A673 (cell line): ENCODE measurements around the gene LNPEP. TPM values are rescaled to one million over a fixed set of nuclear protein-coding genes. Genes with fewer than 3 reads are reported as not detected.

Source experiments
- BruUV-seq: library from RNA; stranded (reverse); fragments of 400-500 nt; replicated peaks from 2 replicates; lab custom pipeline; 2021; lab: Mats Ljungman, UMichigan
- CTCF ChIA-PET: fragments of 300-600 bp; sonication (Branson Sonifier 250); formaldehyde crosslinking; loops from one replicate; lab custom pipeline; 2022; ENCODE audit warnings: antibody characterized with exemption; lab: Charles Lee
- POLR2A ChIA-PET: fragments of 300-600 bp; sonication (Branson Sonifier 250); formaldehyde crosslinking; loops from one replicate; lab custom pipeline; 2022; ENCODE audit warnings: antibody characterized with exemption; ENCODE audit not compliant: low non-redundant PET; lab: Charles Lee
- DNase-seq: peaks from one replicate; pipeline ENCODE4 v3.0.0-alpha.2; 2015; ENCODE audit warnings: low spot score
- H3K27ac ChIP-seq: fragments of 200-600 bp; sonication (generic); 2 replicates; pipeline ENCODE4 v1.5.1; 2016; ENCODE audit warnings: mixed run types, low read depth, mild to moderate bottlenecking, mixed read lengths, antibody characterized with exemption, low read length; ENCODE audit not compliant: poor library complexity, severe bottlenecking
- H3K27me3 ChIP-seq: fragments of 200-600 bp; sonication (generic); replicated peaks from 2 replicates; pipeline ENCODE4 v1.6.1; 2017; ENCODE audit warnings: mixed run types, low read depth, mild to moderate bottlenecking, mixed read lengths, antibody characterized with exemption, low read length; ENCODE audit not compliant: insufficient read depth, poor library complexity
- H3K36me3 ChIP-seq: fragments of 200-600 bp; sonication (generic); 2 replicates; pipeline ENCODE4 v1.6.1; 2016; ENCODE audit warnings: mixed run types, mild to moderate bottlenecking, mixed read lengths, antibody characterized with exemption, low read length; ENCODE audit not compliant: insufficient read depth, poor library complexity, severe bottlenecking
- H3K4me1 ChIP-seq: fragments of 200-600 bp; sonication (generic); 2 replicates; pipeline ENCODE4 v1.6.1; 2017; ENCODE audit warnings: mixed run types, mild to moderate bottlenecking, mixed read lengths, antibody characterized with exemption, low read length; ENCODE audit not compliant: insufficient read depth, poor library complexity, severe bottlenecking
- H3K4me3 ChIP-seq: fragments of 200-600 bp; sonication (generic); 2 replicates; pipeline ENCODE4 v1.5.1; 2016; ENCODE audit warnings: low read depth, mixed run types, mild to moderate bottlenecking, mixed read lengths, low read length; ENCODE audit not compliant: poor library complexity, severe bottlenecking
- H3K9me3 ChIP-seq: fragments of 200-600 bp; sonication (generic); 2 replicates; pipeline ENCODE4 v1.6.1; 2016; ENCODE audit warnings: mixed run types, low read depth, mild to moderate bottlenecking, mixed read lengths, antibody characterized with exemption, low read length; ENCODE audit not compliant: poor library complexity, severe bottlenecking
- EZH2 ChIP-seq: fragments of 200-600 bp; sonication (generic); IDR thresholded peaks from 2 replicates; pipeline ENCODE4 v1.6.1; 2017; ENCODE audit warnings: borderline replicate concordance, low read depth, mild to moderate bottlenecking, mixed read lengths, antibody characterized with exemption, low read length; ENCODE audit not compliant: poor library complexity, severe bottlenecking
- intact Hi-C: fragments of 100-400 bp; cut with micrococcal nuclease; formaldehyde crosslinking; loops from one replicate; pipeline ENCODE4 v1.10.0; 2022; ENCODE audit not compliant: unreplicated experiment
- total RNA-seq: library from RNA; stranded (reverse); gene quantifications from 2 replicates; pipeline ENCODE4 v1.2.3, GENCODE V29; 2021
- TF ChIP-seq, protein P1 (sequence below): fragments of 300-800, 200-600 bp; sonication (generic); conservative IDR thresholded peaks from 2 replicates; pipeline ENCODE4 v1.5.1; 2017; ENCODE audit warnings: low read depth, mild to moderate bottlenecking, antibody characterized with exemption, low read length, moderate library complexity, mixed read lengths

LNPEP gene
- total RNA-seq, 1 experiment from 2014 or later: 10.3 TPM

- no peak for TF ChIP-seq EZH2
- TF ChIP-seq, protein P1, sequence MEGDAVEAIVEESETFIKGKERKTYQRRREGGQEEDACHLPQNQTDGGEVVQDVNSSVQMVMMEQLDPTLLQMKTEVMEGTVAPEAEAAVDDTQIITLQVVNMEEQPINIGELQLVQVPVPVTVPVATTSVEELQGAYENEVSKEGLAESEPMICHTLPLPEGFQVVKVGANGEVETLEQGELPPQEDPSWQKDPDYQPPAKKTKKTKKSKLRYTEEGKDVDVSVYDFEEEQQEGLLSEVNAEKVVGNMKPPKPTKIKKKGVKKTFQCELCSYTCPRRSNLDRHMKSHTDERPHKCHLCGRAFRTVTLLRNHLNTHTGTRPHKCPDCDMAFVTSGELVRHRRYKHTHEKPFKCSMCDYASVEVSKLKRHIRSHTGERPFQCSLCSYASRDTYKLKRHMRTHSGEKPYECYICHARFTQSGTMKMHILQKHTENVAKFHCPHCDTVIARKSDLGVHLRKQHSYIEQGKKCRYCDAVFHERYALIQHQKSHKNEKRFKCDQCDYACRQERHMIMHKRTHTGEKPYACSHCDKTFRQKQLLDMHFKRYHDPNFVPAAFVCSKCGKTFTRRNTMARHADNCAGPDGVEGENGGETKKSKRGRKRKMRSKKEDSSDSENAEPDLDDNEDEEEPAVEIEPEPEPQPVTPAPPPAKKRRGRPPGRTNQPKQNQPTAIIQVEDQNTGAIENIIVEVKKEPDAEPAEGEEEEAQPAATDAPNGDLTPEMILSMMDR: no peak
- intact Hi-C loops: no loop called here
- ChIA-PET POLR2A (interaction anchor here (0.6 kb wide), 2 partner anchors 31 to 572 kb away, joined by 3 read pairs; no protein-coding TSS in a partner anchor), CTCF (no interaction called here)
- Histone ChIP-seq H3K36me3 (no peaks in the 10 kb centered on the region), H3K4me1 (peaks cover 49% of the 10 kb centered on the region), H3K4me3 (no peak overlapping the region), H3K27me3 (no peaks in the 10 kb centered on the region), H3K9me3 (no peaks in the 10 kb centered on the region), H3K27ac (no peak overlapping the region)
- BruUV-seq: no TSS peak
- no peak for DNase-seq
These were observed 37.9 kb downstream of the LNPEP start for GRCh38 chr5:96973532-96974401.

- intact Hi-C loops: no loop called here
- CTCF ChIA-PET: no interaction called here
These were observed 39.8 kb downstream of the LNPEP start for GRCh38 chr5:96975656-96976055.

DNA sequence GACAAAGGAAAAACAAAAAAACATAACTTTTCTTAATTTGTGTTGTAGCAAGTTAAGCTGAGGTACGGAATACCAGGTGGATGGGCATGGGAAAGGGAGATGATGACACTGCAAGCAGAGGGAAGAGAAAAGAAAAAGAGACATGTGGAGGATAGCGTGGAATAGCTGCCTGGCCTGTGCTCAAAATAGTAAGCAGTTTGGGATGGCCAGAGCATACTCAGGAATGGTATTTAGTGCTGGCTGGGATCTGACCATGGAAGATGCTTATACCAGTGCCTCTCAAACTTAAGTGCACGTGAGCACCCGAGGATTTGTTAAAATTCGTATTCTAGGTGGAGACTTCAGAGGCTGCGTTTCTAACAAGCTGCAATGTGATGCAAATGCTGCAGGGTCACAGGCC, 41.3 kb downstream of the LNPEP start:
- H3K36me3 ChIP-seq: no peaks in the 10 kb centered on the region
- POLR2A ChIA-PET: no interaction called here
- TF ChIP-seq, protein P1: no peak
- no peak for TF ChIP-seq EZH2
- no peak overlapping the region for H3K27ac ChIP-seq
- no peaks in the 10 kb centered on the region for H3K27me3 ChIP-seq
- no peaks in the 10 kb centered on the region for H3K9me3 ChIP-seq
- H3K4me3 ChIP-seq: no peak overlapping the region
- intact Hi-C loops: no loop called here
- CTCF ChIA-PET: no interaction called here
- DNase-seq: no peak
- BruUV-seq: no TSS peak
- peaks cover 32% of the 10 kb centered on the region for H3K4me1 ChIP-seq

More at GRCh38 chr5:96975656-96976055, 39.8 kb downstream of the LNPEP start:
- POLR2A ChIA-PET: no interaction called here
- TF ChIP-seq, protein P1: no peak
- no peak for TF ChIP-seq EZH2
- no peak for DNase-seq
- Histone ChIP-seq H3K27me3 (no peaks in the 10 kb centered on the region), H3K36me3 (no peaks in the 10 kb centered on the region), H3K9me3 (no peaks in the 10 kb centered on the region), H3K4me1 (peaks cover 36% of the 10 kb centered on the region), H3K4me3 (no peak overlapping the region), H3K27ac (no peak overlapping the region)
- BruUV-seq: no TSS peak
